BJ (cell line): Measurements from ENCODE around the gene RTL5. TPM values are rescaled to one million over a fixed set of nuclear protein-coding genes. Genes with fewer than 3 reads are reported as not detected.

Experiments
- CTCF ChIA-PET: fragments of 350-600 bp; formaldehyde crosslinking; extraction: SDS; loops from one replicate; lab custom pipeline; 2021; ENCODE audit warnings: antibody characterized with exemption, inconsistent platforms; lab: Yijun Ruan, JAX
- POLR2A ChIA-PET: fragments of 300-600 bp; sonication (Branson Sonifier 250); formaldehyde crosslinking; extraction: SDS; loops from one replicate; lab custom pipeline; 2021; ENCODE audit warnings: antibody characterized with exemption; lab: Charles Lee
- DNase-seq: peaks from one replicate; pipeline ENCODE4 v3.0.0-alpha.2; 2011; ENCODE audit warnings: low read depth
- H3K27me3 ChIP-seq: 2 replicates; pipeline ENCODE4 v1.6.0; 2011; ENCODE audit warnings: low read length; ENCODE audit not compliant: control insufficient read depth, insufficient read depth
- H3K36me3 ChIP-seq: 2 replicates; pipeline ENCODE4 v1.5.1; 2011; ENCODE audit warnings: low read length; ENCODE audit not compliant: control insufficient read depth, insufficient read depth
- H3K4me3 ChIP-seq: 2 replicates; pipeline ENCODE4 v1.5.1; 2011; ENCODE audit warnings: low read depth, mild to moderate bottlenecking, control low read depth, low read length
- CTCF ChIP-seq: IDR thresholded peaks from 2 replicates; pipeline ENCODE4 v1.5.1; 2011; ENCODE audit warnings: low read depth, mild to moderate bottlenecking, control low read depth, inconsistent platforms, low read length, moderate library complexity; ENCODE audit not compliant: insufficient read depth
- polyA plus RNA-seq: library from polyadenylated mRNA; depleted of rRNA; stranded (reverse); fragments of >200 nt; gene quantifications from 2 replicates; pipeline ENCODE4 v1.2.3, GENCODE V29; 2011

The RTL5 gene
- polyA plus RNA-seq, 1 experiment: 1.5 TPM

- POLR2A ChIA-PET: no interaction called here
- no peak for TF ChIP-seq CTCF
- H3K27me3 ChIP-seq: no peaks in the 10 kb centered on the region
- no peak overlapping the region for H3K4me3 ChIP-seq
- DNase-seq: no peak
- H3K36me3 ChIP-seq: no peaks in the 10 kb centered on the region
- CTCF ChIA-PET: interaction anchor here (1.0 kb wide), 1 partner anchor 12 kb away, joined by 4 read pairs; no protein-coding TSS in a partner anchor
These were observed 16.9 kb downstream of the RTL5 start for GRCh38 chrX:72114807-72115206.

- no peaks in the 10 kb centered on the region for H3K27me3 ChIP-seq
- TF ChIP-seq CTCF: no peak
These were observed 17.4 kb downstream of the RTL5 start for GRCh38 chrX:72114306-72114705.

GRCh38 chrX:72113461-72113860 is 18.3 kb downstream of the RTL5 start:
- ChIA-PET POLR2A (no interaction called here), CTCF (no interaction called here)
- no peak for TF ChIP-seq CTCF
- no peak for DNase-seq
- H3K4me3 ChIP-seq: no peak overlapping the region
- no peaks in the 10 kb centered on the region for H3K27me3 ChIP-seq
- H3K36me3 ChIP-seq: no peaks in the 10 kb centered on the region

More at GRCh38 chrX:72114306-72114705, 17.4 kb downstream of the RTL5 start:
- DNase-seq: no peak
- Histone ChIP-seq H3K36me3 (no peaks in the 10 kb centered on the region), H3K4me3 (no peak overlapping the region)
- ChIA-PET POLR2A (no interaction called here), CTCF (interaction anchor here (1.0 kb wide), 1 partner anchor 12 kb away, joined by 4 read pairs; no protein-coding TSS in a partner anchor)

- TF ChIP-seq CTCF: no peak
- ChIA-PET CTCF (no interaction called here), POLR2A (no interaction called here)
- H3K4me3 ChIP-seq: no peak overlapping the region
- DNase-seq: no peak
- H3K36me3 ChIP-seq: no peaks in the 10 kb centered on the region
- H3K27me3 ChIP-seq: no peaks in the 10 kb centered on the region
These were observed 20.6 kb downstream of the RTL5 start for GRCh38 chrX:72110876-72111708.

- H3K27me3 ChIP-seq: no peaks in the 10 kb centered on the region
- DNase-seq: no peak
- H3K36me3 ChIP-seq: no peaks in the 10 kb centered on the region
- H3K4me3 ChIP-seq: no peak overlapping the region
- no peak for TF ChIP-seq CTCF
- ChIA-PET POLR2A (no interaction called here), CTCF (no interaction called here)
These were observed 21.5 kb downstream of the RTL5 start for GRCh38 chrX:72110051-72110875.
